A549 treated with AZD9567 at 1 μM for 4 hours (cell line): ENCODE results near the gene AGPAT4. TPM values are rescaled to one million over a fixed set of nuclear protein-coding genes. Genes with fewer than 3 reads are reported as not detected.

Experiments
- total RNA-seq: library from RNA; stranded (reverse); fragments of 200-300 nt; extraction: Qiagen RNA extraction; gene quantifications from 5 replicates; pipeline ENCODE4 v1.2.3, GENCODE V29; 2022; ENCODE audit not compliant: insufficient read depth

The AGPAT4 gene
- total RNA-seq, result 3.6 to 6.2 TPM (median 5.3 TPM) in 5 replicates

GRCh38 chr6:161273752-161274487, at the start of gene AGPAT4:
Gene AGPAT4, minus strand, starts transcription at chr6:161274061. Its CDS starts 41,848 bp downstream, at chr6:161232213.

